Testis (tissue), 2 donors: ENCODE data around the gene FERMT3.

Experiments
- POLR2A ChIP-seq: fragments of 450-650 bp; IDR thresholded peaks from one replicate; pipeline ENCODE4 v1.6.1; 2017; ENCODE audit warnings: antibody characterized with exemption, mild to moderate bottlenecking, moderate library complexity
- TF ChIP-seq, protein P1 (sequence below), 3 experiments: fragments of 450-650 bp in 2 of 3; fragments of 200-600 bp in 1 of 3; sonication (generic) in 1 of 3; IDR thresholded peaks; one replicate each; pipeline ENCODE4 v1.5.1; 2016 to 2019; ENCODE audit warnings: antibody characterized with exemption in 3 of 3, mild to moderate bottlenecking in 2 of 3, moderate library complexity in 1 of 3

DNA sequence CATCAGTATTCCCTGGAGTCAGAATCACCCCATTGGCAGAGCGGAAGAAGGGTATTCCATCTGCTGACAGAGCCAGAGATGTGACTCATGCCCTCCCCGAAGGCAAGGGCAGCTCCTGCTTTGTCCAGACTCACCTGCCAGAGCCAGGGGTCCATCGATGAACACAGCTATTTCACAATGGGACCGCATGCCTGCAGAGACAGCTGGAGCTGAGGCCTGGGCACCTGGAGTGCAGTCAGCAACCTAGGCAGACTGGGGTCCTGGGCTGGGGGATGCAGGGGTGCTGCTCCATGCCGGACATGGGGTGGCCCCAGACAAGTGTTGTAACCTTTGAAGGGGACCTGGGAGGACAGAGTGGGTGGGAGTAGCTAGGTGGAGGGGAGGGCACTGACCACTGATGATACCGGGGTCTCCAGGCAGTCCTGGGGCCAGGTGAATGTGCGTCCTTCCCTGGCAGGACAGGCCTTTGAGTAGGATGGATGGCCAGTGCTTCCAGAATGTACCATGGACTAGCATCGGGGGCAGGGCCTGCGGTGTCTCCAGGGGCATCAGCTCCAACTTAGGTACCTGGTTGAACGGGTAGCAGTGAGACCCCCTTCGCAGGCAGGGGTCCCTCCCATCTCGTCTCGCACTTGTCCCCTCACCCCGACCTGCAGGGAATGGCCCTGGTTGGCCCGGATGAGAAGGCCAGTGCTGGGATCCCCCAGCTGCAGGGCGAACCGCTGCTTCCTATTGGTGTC, 17.8 kb downstream of the FERMT3 start:
- TF ChIP-seq, protein P1, sequence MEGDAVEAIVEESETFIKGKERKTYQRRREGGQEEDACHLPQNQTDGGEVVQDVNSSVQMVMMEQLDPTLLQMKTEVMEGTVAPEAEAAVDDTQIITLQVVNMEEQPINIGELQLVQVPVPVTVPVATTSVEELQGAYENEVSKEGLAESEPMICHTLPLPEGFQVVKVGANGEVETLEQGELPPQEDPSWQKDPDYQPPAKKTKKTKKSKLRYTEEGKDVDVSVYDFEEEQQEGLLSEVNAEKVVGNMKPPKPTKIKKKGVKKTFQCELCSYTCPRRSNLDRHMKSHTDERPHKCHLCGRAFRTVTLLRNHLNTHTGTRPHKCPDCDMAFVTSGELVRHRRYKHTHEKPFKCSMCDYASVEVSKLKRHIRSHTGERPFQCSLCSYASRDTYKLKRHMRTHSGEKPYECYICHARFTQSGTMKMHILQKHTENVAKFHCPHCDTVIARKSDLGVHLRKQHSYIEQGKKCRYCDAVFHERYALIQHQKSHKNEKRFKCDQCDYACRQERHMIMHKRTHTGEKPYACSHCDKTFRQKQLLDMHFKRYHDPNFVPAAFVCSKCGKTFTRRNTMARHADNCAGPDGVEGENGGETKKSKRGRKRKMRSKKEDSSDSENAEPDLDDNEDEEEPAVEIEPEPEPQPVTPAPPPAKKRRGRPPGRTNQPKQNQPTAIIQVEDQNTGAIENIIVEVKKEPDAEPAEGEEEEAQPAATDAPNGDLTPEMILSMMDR (IDR thresholded peaks at IDR 0.05) = no peak
- no peak for TF ChIP-seq POLR2A
